Thyroid gland (tissue), 4 donors: ENCODE data around the gene AKT1. TPM values are rescaled to one million over a fixed set of nuclear protein-coding genes. Genes with fewer than 3 reads are reported as not detected.

ENCODE experiments used
- DNase-seq, 2 donors: peaks; one replicate each; pipeline ENCODE4 v3.0.0-alpha.2; 2019
- H3K27ac ChIP-seq, 3 donors: fragments of 200-600 bp; sonication (generic); 1 replicate in 2 of 3; 2 replicates in 1 of 3; pipeline ENCODE4 v1.5.1; 2016 to 2019; ENCODE audit warnings: mild to moderate bottlenecking in 1 of 3, moderate library complexity in 1 of 3
- H3K27me3 ChIP-seq: fragments of 200-600 bp; sonication (generic); one replicate; pipeline ENCODE4 v1.5.1; 2019
- H3K36me3 ChIP-seq, 2 donors: fragments of 200-600 bp; sonication (generic); one replicate each; pipeline ENCODE4 v1.5.1; 2016 to 2019
- H3K4me1 ChIP-seq, 2 donors: fragments of 200-600 bp; sonication (generic); one replicate each; pipeline ENCODE4 v1.5.1; 2017 to 2019
- H3K4me3 ChIP-seq, 3 donors: fragments of 200-600 bp; sonication (generic); replicated peaks in 1 of 3; 1 replicate in 2 of 3; 2 replicates in 1 of 3; pipeline ENCODE4 v1.5.1; 2016; ENCODE audit warnings: mild to moderate bottlenecking in 1 of 3
- H3K9me3 ChIP-seq: fragments of 200-600 bp; sonication (generic); one replicate; pipeline ENCODE4 v1.5.1; 2017
- CTCF ChIP-seq, 6 experiments: fragments of 200-600 bp in 3 of 6; fragments of 450-650 bp in 3 of 6; sonication (generic) in 3 of 6; IDR thresholded peaks; one replicate each; pipeline ENCODE4 v1.5.1; 2016 to 2019; ENCODE audit warnings: antibody characterized with exemption in 6 of 6, mild to moderate bottlenecking in 2 of 6, inconsistent platforms in 1 of 6, moderate library complexity in 1 of 6
- POLR2A ChIP-seq, 2 donors: fragments of 450-650 bp; IDR thresholded peaks; one replicate each; pipeline ENCODE4 v1.6.1; 2017; ENCODE audit warnings: antibody characterized with exemption in 2 of 2, mild to moderate bottlenecking in 2 of 2, moderate library complexity in 1 of 2
- WGBS, 2 donors: methylation state at CpG; one replicate each; pipeline ENCODE4 v1.1.5; 2017; 5-methylcytosine and 5-hydroxymethylcytosine counted together
- intact Hi-C: fragments of 100-400 bp; cut with DNase I; formaldehyde crosslinking; loops from one replicate; pipeline ENCODE4 v1.15.1; 2023
- total RNA-seq, 4 donors: library from RNA; depleted of rRNA; stranded (reverse); fragments of >200 nt; gene quantifications; one replicate each; pipeline ENCODE4 v1.2.3, GENCODE V29; 2016

AKT1 gene
- total RNA-seq, 4 donors from 2014 or later, result 99.8 to 179 (median 152) TPM

DNA sequence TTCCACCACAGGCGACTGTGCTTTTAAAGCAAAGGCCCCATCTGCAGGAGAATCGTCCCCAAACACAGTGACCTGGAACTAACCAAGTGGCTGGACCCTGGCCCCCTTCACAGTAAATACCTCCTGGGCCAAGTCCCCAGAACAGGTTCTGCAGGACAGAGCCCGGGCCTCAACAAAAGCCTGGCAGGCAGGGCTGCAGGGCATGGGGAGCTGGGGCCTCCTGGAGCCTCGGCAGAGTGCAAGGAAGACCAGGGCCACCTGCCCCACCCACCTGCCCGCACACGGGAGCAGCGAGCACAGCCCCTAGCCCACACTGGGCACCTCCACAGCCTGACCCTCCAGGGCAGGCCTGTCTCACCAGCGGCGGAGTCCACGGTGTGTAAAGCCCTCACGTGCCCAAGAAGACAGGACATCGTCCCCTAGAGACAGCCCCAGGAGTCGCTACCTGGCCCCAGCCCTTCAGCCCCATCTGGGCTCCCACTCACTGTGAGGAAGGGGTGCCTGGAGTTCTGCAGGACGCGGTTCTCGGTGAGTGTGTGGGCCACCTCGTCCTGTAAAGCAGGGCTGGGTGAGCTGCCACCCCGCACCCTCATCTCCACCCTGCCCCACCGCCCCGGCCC lies 21.0 kb downstream of the AKT1 start:
- peak; percentile 88 to 95 for DNase-seq
- no peaks in the 10 kb centered on the region for H3K27me3 ChIP-seq
- peak overlapping the region; percentile 65 to 88 (median 77) for H3K27ac ChIP-seq
- WGBS, 2 donors, result 21 to 41% methylated on average over 4 to 15 of the region's 20 CpGs
- H3K9me3 ChIP-seq, result no peaks in the 10 kb centered on the region
- peaks cover 41 to 60% of the 10 kb centered on the region in 2 donors for H3K4me1 ChIP-seq
- intact Hi-C loops, result loop anchor here (10.0 kb wide), 1 partner anchor 270 kb away; no protein-coding TSS in a partner anchor
- no peak overlapping the region for H3K4me3 ChIP-seq
- peaks cover 22% of the 10 kb centered on the region in 2 donors for H3K36me3 ChIP-seq
- TF ChIP-seq CTCF (IDR thresholded peaks at IDR 0.05) (peak in 1 of 6 experiments; percentile 11), POLR2A (IDR thresholded peaks at IDR 0.05) (peak in 1 of 2 donors; percentile 31)

- H3K36me3 ChIP-seq, result peaks cover 22% of the 10 kb centered on the region in 2 donors
- peaks cover 42 to 61% of the 10 kb centered on the region in 2 donors for H3K4me1 ChIP-seq
- no peaks in the 10 kb centered on the region for H3K9me3 ChIP-seq
- no peak for DNase-seq
- peak overlapping the region; percentile 65 to 88 (median 77) for H3K27ac ChIP-seq
- no peak for TF ChIP-seq POLR2A (IDR thresholded peaks at IDR 0.05)
- TF ChIP-seq CTCF (IDR thresholded peaks at IDR 0.05), result no peak
- no peak overlapping the region for H3K4me3 ChIP-seq
- intact Hi-C loops, result loop anchor here (10.0 kb wide), 1 partner anchor 271 kb away; no protein-coding TSS in a partner anchor
- H3K27me3 ChIP-seq, result no peaks in the 10 kb centered on the region
- 84 to 85% methylated on average over 27 to 31 of the region's 46 CpGs for whole genome bisulfite sequencing, 2 donors
Measured at GRCh38 chr14:104773505-104774452, 21.8 kb downstream of the AKT1 start.

- no peaks in the 10 kb centered on the region for H3K9me3 ChIP-seq
- H3K4me1 ChIP-seq, result peaks cover 39 to 59% of the 10 kb centered on the region in 2 donors
- no peak for TF ChIP-seq CTCF (IDR thresholded peaks at IDR 0.05)
- TF ChIP-seq POLR2A (IDR thresholded peaks at IDR 0.05), result no peak
- DNase-seq, result no peak
- intact Hi-C loops, result loop anchor here (10.0 kb wide), 1 partner anchor 272 kb away; no protein-coding TSS in a partner anchor
- no peak overlapping the region for H3K4me3 ChIP-seq
- peaks cover 22% of the 10 kb centered on the region in 2 donors for H3K36me3 ChIP-seq
- 95 to 98% methylated on average over 19 to 23 of the region's 38 CpGs for WGBS, 2 donors
- no peaks in the 10 kb centered on the region for H3K27me3 ChIP-seq
- peak overlapping the region in 2 of 3 donors; percentile 65 to 88 for H3K27ac ChIP-seq
Measured at GRCh38 chr14:104772707-104773504, 22.6 kb downstream of the AKT1 start.

DNA sequence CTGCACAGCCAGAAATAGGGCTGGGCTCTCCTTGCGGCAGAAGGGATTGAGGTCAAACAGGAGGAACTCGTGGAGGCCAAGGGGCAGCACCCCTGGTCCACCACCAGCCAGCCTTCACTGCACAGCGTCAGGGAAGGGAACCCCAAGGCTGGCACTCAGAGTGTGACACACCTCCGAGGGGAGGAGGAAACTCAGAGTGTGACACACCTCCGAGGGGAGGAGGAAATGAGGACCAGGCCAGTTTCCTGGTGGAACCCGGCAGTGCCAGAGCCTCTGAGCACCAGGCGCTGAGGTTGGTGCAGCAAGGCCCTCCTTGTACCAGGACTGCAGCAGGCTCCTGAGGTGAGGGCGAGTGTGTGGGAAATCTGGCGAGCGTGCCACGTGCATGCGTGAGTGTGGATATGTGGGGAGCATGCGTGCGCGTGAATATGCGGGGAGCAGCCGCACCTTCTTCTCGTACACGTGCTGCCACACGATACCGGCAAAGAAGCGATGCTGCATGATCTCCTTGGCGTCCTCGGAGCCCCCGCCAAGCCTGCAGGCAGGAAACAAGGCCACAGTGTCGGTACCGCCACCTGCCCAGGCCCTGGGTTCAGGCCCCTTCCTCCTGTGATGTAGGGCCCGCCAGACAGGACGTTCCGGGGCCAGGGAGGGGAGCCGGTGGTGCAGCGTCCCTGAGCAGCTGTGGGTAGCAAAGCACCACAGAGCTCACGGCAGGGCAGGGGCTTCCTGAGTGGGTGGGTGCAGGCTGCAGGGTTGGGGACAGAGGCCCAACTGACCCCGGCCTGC lies 23.4 kb downstream of the AKT1 start:
- H3K4me1 ChIP-seq, result peaks cover 33 to 51% of the 10 kb centered on the region in 2 donors
- intact Hi-C loops, result loop anchor here (10.0 kb wide), 1 partner anchor 273 kb away; no protein-coding TSS in a partner anchor
- H3K27ac ChIP-seq, result no peak overlapping the region
- no peaks in the 10 kb centered on the region for H3K9me3 ChIP-seq
- no peak for DNase-seq
- H3K27me3 ChIP-seq, result no peaks in the 10 kb centered on the region
- peaks cover 22% of the 10 kb centered on the region in 2 donors for H3K36me3 ChIP-seq
- 86 to 93% methylated on average over 25 to 32 of the region's 34 CpGs for WGBS, 2 donors
- H3K4me3 ChIP-seq, result no peak overlapping the region
- TF ChIP-seq POLR2A (IDR thresholded peaks at IDR 0.05), result no peak
- no peak for TF ChIP-seq CTCF (IDR thresholded peaks at IDR 0.05)
